Measurements from ENCODE around the gene KLHL13. TPM values are rescaled to one million over a fixed set of nuclear protein-coding genes. Genes with fewer than 3 reads are reported as not detected.

Gene KLHL13, protein sequence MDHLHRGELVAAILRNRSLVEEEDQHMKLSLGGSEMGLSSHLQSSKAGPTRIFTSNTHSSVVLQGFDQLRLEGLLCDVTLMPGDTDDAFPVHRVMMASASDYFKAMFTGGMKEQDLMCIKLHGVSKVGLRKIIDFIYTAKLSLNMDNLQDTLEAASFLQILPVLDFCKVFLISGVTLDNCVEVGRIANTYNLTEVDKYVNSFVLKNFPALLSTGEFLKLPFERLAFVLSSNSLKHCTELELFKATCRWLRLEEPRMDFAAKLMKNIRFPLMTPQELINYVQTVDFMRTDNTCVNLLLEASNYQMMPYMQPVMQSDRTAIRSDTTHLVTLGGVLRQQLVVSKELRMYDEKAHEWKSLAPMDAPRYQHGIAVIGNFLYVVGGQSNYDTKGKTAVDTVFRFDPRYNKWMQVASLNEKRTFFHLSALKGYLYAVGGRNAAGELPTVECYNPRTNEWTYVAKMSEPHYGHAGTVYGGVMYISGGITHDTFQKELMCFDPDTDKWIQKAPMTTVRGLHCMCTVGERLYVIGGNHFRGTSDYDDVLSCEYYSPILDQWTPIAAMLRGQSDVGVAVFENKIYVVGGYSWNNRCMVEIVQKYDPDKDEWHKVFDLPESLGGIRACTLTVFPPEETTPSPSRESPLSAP
- total RNA-seq = 209 TPM

GRCh38 chrX:118116713-118117550 lies at the start of gene KLHL13:
Gene KLHL13, minus strand, starts transcription at chrX:118116810. Its CDS starts 88,337 bp downstream, at chrX:118028473.

Small RNA genes within 50 kb of the gene (small RNA-seq; reads per million reads assigned to genes)
- gene RF00019 = not detected
- not detected for gene TUBB4BP3

Other genes with a start within 250 kb of the KLHL13 start
- 44.3 TPM for gene WDR44, start 229.3 kb upstream of the KLHL13 start, total RNA-seq

Measured in diencephalon (tissue), 1 donor.